ENCODE measurements around the gene CRAT.

The CRAT gene

DNA sequence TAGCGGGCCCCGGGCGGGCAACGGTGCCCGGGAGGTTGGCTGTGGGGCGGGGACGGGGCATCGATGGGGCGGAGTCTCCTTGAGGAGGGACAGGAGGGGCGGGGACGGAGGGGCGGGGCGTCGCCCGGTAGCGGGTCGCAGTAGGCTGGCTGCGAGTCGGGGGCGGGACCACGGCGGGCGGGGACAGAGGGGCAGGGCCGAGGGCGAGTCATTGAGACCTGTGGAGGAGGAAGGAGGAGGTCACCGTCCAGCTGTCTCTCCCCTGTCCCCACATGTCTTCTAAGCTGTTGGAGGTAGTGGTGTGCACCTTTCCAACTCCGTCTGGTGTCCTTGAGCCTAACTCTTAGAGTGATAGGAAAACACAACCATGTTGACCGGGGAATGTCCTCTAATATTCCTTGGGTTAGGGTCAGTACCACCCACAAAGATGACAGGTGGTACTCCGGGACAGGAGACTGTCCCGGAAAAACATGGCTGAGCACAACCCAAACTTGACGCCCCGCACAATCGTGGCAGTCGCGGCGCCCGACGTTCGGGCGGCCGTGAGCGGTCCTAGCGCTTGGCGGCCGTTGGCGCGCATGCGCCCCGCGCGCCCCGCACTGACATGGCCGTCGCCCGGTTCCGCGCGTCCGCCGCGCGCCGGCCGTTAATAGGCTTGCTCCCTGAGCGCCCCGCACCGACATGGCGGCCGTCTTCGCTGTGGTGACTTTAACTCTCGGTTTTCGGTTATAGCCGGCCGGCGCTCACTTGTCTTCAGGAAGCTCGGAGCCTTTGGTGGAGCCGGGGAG lies at the start of gene CRAT, which contains the start of gene PTPA:
TSS of gene CRAT (minus strand) at position 54 of the 788 bp plus-strand sequence. CDS start 284 bp downstream, outside the sequence.
TSS of gene PTPA (plus strand) at position 676 of the 788 bp plus-strand sequence. CDS start 186 bp downstream, outside the sequence.
- DNase-seq: peak; percentile 95

DNA sequence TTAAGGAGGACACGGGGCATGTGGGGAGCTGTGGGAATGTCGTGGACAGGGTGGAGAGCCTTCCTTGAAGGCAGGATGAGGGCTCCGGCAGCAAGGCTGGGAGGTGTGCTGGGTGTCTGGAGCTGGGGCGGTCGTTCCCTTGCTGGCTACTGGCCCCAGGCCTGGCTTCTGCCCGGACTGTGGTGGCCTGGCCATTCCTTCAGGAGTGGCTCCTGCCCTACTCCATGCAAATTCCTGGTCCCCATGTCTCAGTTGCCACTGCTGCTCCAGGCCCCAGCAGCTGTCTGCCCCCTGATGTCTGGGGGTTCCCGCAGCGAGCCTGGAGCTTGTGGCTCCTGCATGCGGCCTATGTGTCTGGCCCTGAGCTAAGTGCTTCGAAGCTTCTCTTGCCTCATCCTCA lies 45.6 kb upstream of the CRAT start:
- no peak for DNase-seq

DNA sequence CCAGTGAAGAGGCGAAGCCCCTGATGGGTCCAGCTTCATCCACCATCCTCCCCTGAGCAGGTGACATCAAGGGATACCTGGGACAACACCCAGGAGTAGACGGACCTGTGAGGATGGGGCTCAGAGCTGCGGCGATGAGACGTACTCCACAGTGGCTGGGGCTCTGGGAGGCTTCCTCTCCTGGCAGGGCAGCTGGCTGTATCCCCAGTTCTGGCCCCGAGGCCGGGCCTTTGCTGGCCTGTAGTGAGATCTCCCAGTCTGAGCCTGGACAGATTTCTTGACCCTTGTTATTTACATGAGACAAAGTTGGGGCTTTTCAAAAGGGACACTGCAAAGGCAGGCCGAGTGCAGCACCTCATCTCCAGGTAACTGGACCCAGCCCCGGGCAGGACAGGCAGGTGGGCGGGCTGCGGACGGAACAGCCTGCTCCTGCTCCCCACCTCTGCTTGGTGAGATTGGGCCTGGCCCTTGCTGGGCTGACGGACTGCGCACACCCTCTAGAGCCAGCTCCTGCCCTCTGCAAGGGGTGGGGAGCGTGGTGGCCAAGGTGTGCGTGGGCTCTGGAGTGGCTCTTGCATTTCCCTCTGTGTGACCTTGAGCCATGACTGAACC lies 44.4 kb upstream of the CRAT start:
- DNase-seq: no peak

DNA sequence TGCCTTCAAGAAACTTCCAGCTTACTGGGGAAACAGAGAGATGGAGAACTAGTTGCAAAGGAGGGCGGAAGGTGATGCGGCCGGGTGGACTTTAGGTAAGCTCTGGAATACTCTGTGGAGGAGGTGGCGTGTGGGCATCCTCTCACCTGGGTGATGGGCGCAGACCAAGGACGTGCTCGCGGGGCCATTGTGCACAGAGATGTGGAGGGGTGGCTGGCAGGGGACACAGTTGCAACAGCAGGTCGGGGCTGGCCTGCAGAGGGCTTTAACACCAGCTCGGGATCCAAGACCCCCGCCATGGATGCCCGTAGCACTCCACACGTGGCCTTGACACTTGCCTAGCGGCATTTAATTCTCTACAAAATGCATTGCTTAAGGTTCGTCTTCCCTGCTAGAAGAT lies 40.9 kb upstream of the CRAT start:
- DNase-seq: no peak

DNA sequence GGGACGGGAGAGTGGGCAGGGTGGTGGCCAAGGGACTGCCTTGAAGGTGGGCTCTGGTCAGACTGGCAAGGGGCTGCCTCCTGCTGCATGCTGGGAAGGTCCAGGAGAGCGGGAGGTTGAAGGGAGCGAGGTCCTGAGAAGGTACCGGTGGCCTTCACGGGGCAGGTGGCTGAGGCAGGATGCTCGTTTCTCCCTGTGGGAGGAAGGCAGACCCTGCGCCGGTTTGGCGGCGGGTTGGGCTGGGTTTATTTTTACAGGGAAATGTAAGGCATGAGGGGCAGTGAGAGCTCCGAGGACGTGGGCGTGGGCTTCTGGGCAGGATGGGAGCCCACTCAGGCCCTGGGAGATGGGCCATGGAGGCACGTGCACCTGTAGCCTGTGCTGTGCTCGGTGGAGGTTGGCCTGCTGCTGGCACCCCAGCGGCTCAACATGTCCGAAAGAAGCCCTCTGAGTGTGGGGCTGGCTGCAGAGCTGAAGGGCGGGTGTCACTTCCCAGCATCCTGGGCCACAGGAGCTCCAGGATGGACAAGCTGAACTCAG lies 40.1 kb upstream of the CRAT start:
- DNase-seq: no peak

DNA sequence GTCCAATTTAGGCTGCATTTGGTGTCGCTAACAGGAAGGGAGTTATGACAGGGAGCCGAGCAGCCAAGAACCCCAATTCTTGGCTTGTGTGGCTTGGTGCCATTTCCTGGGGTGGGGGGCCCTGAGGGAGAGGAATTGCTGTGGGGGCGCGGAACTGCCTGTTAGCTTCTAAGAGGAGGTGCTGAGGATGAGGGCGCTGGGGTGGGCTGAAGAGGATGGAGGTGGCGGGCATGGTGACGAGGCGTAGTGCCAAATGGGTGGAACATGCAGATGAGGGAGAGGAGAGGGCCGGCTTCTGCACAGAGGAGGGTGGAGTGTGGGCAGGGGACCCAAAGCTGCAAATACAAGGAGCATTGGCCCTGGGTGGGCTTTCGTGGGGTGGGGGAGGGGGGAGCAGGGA lies 39.5 kb upstream of the CRAT start:
- DNase-seq: no peak

DNA sequence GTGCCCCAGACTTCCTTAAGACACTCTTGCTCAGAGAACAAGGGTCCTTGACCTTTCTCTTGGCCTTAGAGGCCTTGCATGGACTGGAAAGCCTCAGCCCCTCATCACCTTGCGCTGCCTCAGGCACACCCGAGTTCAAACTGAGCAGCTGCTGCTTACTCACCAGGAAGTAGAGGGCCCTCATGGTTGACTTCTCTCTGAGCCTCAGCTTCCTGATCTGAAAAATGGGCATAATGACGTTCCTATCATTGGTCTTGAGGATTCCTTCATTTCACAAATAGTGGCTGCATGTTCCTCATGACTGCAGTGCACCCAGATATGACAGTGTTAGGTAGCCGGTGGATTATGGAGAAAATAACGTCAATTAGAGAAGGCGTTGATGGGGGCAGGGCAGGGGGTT lies 38.8 kb upstream of the CRAT start:
- DNase-seq: no peak

DNA sequence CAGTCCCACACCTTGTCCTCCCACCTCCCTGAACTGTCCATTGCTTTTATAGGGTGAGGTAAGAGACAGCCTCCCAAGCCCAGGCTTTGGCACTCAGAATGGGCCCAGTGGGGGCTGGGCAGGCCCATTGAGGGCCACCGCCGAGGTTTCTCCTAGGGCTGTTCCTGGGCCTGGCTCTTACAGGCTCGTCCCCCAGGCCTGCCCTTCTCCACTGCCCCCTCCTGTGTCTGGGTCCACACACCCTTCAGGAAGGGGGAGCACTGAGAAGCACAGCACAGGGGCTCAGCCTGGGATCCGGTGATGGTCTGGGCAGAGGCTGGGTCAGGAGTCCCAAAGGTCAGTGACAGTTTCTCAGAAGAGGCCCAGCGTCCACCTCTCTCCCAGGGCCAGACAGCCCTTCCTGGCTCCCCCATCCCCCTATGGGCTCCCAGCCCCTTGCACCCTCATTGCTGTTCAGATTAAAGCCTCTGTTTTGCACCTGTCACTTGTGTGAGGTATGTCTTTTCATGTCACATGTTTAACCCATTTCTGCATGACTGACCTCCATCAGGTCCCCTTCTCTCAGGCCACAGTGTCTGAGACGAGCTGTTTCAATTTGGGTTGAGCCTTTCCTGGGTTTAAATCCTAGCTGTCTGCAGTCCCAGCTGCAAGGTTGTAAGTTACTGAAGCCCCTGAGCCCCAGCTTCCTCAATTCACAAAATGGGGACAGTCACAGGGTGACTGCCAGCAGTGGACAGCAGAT lies 38.0 kb upstream of the CRAT start:
- DNase-seq: no peak

DNA sequence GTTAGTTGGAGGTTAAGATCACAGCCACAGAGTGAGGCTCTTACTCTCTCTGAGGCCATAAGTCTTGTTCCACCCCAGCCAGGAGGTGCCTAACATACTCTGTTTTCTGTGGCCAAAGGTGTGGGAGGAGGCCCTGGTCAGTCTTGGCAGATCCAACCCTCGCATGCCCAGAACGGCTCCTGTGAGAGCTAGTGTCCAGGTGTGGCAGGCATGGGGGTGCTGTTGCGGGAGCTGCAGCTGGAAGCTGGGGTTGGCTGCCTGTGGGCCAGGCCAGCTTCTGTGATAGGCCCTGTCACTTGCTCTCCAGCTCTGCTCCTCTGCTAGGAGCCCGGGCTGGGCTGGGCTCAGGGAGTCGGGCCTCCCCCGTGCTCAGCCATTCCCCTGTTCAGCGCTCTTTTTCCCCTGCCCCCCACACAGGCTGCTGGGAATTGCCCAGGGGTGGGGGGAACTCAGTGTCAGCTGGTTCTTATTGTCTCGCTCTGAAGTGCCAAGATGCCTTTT lies 35.9 kb upstream of the CRAT start:
- DNase-seq: no peak

DNA sequence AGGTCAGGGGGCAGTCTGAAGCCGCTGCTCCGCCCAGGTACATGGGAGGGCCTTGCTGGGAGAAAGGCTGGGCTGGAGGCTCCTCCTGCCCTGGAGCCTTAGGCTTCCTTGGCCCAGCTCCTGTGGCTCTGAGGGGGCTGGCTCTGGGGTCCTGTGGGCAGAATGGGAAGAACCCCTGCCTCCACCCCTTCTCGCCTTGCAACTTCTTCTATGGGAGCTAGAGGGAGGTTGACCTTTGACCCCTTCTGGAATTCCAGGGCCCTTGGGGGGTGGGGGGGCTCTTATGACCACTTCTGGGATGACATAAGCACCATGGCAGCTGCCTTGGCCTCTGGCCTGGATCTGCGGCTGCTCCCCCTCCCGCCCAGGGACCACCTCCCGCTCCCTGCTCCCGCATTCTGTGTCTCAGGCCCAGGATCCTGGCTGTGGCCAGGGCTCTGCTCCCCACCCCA lies 35.3 kb upstream of the CRAT start:
- no peak for DNase-seq

DNA sequence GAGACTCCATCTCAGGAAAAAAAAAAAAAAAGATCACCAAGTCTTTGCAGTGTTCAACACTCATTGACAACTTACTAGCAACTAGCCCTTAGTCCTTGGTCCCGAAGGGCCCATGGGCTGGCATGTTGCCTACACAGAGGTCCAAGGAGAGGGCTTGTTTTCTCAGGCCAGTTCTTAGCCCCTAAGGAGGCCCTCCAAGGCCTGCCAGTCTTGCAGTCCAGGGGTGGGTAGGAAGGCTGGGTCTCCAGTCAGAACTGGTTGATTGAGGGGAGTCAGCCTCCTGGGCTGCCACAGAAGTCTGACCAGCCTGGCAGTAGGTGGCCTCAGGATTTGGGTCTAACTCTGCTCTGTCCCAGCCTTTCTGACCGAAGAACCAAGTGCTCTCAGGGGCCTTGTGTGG lies 34.7 kb upstream of the CRAT start:
- DNase-seq: no peak

DNA sequence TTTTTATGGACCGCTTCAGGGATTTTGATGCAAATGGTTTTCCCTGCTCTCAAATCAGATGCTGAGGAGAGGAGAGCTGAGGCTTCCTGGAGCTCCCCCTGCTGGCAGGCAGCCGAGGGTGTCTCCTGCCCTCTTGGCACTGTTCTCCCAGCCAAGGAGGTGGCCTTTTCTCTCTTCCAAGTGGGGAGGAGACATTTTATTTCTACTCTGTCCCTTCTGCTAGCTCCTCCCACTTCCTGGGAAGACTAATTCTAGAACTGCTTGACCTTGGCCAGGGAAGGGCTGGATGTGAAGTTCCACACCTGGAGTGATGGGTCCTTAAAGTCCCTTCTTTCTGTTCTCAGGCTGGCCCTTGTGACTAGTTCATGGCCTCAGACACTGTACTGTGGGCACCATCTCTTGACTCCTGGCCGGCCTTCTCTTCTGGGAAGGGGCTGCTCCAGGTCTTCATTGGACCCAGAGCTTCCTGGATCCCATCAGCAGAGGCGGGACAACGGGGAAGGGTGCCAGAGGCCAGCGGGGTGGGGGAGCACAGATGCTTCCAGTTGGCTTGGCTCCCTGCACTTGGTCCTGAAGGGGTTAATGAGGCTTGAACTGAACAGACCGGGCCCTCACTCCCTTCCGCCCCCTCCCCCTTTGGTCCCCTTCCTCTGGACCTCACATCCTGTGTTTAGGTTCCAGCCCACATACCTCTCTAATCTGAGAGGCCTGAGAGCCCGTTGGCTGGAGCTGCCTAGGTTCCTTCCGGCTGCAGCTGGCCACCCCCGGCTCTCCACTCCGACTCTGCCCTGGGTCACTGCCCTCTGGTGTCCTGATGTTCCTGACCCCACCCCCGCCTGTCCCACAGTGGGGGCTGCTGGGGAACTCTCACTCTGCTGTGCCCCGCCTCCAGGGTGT lies 32.7 kb upstream of the CRAT start:
- DNase-seq: peak; percentile 49

DNA sequence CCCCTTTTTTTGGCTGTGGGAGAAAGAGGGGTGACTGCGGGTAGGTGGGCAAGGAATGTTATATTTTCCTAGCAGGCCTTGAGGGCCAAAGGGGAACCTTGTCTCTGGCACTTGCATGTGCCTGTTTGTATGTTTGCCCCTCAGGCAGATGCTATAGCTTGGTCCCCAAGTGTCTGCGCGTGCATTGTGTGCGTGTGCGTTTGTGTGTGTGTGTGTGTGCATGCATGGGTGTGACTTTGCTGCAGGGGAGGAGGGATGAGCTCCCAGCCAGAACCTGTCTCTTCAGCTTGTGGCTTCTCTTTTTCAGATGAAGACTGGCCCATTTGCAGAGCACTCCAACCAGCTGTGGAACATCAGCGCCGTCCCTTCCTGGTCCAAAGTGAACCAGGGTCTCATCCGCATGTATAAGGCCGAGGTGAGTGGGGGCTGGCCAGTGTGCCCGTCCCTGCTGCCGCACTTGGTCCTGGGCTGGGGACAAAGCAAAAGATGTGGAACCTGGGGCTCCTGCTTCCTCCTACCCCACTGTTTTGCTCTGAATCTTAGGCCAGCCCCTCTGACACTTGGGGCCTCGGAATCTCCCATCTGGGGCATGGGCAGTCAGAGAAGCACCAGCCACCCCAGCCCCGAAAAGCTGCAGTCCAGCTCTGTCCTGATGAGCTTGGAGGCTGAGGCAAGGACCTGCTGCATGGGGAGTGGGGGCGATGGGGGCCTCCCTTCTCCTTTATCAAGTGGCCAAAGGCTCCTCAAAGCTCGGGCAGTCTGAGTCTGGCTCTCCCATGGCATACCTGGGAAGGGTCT lies 31.7 kb upstream of the CRAT start:
- DNase-seq: no peak

DNA sequence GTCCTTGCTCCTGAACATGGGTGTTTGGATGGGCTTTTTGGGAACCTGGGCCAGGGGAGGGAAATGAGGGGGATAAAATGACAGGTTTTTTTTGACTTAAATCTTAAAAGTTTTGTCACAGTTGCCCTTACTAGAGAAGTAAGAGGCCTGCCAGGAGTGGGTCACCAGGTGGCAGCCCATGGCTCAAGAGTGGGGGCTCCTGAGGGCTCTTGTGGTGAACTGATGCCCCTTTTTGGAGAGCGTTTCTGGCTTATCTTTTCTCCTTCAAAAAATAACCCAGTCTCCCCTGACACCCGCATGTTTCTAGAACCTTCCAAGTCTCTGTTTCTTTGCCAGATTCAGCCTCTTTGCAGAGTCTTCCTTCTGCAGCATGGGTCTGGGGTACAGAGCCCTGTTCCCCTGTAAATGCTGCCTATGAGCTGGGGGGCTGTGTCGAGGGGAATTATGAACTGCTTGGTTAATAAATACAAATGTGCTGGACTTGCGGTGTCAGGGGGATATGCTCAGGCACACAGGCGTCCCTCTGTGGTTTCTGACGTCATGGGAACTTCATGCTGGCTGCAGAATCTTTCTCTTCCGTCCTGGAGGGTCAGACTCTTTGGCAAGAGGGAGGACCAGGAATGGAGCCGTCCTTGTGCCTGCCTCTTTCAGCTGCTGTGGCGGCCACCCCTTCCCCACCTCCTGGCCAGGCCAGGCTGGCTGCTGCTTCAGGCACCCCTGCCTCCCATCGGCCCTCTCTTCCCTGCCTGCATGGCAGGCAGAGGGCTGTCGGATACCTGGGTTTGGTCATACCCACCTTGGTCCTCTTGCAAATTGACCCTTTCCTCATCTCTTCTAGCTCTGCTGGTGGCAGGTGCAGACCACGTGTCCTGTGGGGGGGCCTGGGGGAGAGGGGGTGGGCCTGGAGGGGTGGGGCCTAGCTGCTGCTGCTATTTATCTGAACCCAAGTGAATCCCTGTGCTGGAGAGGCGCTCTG lies 30.8 kb upstream of the CRAT start:
- DNase-seq: no peak

DNA sequence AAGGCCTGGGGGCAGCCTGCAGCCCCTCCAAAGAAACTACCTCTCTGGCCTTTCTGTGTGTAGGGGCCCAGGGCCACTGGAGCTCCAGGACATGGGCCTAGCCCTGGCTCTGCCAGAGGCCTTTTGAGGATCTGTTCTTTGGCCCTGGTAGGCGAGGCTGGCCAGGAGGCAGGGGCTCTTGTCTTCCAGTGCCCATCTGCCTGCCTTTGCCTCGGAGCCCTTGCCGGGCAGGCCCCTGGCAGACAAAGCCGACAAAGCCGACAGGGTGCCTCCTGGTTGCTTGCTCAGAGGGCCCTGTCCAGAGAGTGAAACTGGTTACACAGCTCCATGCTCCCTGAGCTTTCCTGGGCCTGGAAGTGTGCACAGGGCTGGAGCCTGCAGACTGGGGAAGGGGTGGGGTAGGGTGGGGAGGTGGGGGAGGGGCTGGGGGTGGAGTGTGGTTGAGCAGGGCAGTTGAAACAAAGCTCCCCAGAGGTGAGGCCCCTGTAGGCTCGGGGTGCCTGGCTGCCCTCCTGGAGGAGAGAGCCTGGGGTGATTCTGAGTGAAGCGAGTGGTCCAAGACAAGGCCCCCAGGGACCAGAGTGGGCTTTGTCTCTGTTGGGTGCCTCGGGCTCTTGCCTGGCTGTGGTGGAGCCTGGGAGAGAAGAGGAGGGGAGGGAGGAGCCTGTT lies 29.9 kb upstream of the CRAT start:
- peak; percentile 64 for DNase-seq

DNA sequence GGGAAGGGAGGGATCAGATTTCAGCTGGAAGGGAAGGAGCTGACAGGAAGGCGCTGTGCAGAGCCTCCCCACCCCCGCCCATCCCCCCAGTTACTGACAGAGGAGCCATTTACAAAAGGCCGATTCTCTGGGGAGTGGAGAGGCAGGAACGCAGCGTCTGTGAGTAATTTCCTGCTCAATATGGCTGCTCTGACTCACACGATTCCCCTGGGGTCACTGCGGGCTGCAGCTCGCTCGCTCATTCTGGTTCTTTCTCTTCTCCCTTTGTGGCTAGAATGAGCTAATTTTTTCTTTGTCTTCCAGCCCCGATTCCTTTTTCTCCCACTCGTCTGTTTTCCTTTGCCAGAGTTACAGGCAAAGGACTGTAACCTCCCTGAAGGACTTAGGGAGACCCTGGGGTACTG lies 29.4 kb upstream of the CRAT start:
- DNase-seq: peak; percentile 96

DNA sequence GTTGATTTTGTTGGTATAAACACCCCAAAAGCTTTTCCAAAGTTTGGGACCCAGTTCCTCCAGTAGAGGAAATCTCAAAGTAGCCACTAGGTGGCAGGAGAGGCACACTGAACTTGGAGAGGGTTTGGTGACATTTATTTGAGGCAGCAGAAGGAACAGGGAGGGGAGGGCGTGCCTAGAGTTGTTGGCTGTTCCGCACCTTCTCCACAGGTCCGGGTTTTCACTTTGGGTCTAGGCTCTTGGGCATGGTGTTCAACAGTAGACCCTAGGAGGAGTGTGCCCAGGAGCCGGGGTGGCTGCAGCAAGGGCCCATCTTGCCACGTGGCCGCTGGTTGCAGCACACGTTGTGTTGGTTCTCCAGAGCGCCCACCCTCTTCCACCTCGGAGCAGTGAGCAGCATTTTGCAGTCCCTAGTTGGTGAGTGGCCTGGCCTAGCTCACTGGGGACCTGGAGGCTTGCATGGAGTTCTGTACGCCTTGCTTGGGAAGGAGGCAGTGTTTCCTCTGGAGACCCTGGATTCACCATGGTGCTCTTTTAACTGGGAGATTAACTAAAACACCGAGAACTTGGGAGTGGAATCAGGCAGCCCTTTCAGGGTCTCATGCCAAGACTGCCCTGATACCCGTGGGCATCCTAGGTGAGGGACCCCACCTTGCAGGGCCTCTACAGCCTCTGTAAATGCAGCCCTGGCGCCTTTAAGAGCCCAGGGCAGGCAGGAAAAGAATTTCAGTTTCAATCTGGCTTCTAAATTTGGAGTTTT lies 28.8 kb upstream of the CRAT start:
- peak; percentile 82 for DNase-seq

DNA sequence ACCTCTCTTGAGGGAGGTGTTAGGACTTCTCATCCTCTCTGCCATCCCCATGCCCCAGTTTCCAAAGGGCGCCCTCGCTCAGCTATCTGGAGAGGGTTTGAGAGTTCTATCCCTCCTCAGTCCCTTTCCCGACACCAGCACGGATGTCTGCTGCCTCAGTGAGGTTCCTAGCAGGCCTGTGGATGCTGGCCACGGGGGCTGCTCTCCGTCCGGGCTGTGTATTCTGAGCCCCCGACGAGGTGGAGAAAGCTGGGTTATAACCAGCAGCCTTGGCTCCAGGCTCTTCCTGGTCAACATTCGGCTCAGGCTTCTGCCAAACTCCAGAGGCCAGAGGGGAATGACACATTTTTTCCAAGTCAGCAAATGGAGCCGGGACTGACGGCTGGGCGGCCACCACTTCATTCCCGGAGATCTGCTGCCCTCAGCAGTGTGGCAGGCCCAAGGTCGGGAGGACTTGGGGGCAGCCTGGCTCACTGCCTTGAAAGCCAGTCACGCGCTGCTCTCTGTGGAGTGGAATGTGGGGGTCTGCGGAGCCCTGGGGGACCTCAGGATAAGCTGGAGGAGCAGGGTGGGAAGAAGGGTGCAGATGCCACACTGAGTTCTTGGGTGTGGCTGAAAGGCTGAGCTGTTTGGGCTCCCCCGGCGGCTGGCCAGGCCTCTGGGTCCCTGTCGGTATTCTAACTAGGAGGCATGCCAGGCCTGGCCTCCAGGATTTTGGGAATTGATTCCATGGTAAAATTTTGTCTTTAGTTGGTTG lies 28.1 kb upstream of the CRAT start:
- no peak for DNase-seq

Measured in NCI-H345 (cell line).